Germinal center (tissue), 1 donor: Measurements from ENCODE around the gene C1QTNF8.

ENCODE experiments used
- DNase-seq: peaks from one replicate; pipeline ENCODE4 v3.0.0; 2012; ENCODE audit warnings: mixed read lengths, low spot score

C1QTNF8 gene

DNA sequence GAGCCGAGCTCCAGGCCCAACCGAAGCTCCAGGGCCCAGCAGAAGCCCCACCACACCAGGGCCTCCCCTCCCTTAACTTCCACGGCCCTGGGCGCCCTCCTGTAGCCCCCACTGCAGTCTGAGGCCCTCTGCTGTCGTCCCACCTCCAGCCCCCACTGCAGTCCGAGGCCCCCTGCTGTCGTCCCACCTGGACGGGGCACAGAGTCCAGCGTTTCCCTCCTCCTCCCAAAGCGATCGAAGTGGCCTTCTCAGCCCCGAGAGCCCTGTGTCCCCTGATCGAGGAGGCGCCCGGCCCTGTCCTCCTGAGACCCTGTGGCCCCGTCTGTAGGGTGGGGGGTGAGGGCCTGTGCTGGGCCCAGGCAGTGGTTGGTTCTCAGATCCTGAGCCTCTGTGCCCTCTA is 31.1 kb upstream of the C1QTNF8 start:
- DNase-seq: no peak

- DNase-seq: no peak
Observed at GRCh38 chr16:1126586-1126985, 30.5 kb upstream of the C1QTNF8 start.

DNA sequence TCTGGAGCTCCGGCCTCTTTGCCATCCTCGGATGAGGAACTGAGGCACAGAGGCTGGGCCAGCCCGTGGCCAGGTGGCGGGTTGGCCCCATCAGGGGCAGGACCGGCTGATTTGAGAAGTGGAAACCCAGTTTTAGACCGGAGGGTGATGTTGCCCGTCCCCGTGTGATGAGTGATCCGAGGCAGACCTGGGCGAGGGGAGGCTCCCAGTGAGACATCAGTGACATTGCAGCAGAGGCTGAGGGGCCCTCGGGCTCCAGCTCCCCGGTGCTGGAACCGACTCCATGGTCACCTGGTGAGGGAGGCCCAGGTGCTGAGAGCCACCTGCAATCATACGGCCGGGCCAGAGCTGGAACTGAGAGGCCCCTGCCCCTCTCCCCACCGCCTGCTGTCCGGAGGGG is 30.0 kb upstream of the C1QTNF8 start:
- no peak for DNase-seq

GRCh38 chr16:1125471-1125870 is 29.4 kb upstream of the C1QTNF8 start:
- DNase-seq: no peak

DNA sequence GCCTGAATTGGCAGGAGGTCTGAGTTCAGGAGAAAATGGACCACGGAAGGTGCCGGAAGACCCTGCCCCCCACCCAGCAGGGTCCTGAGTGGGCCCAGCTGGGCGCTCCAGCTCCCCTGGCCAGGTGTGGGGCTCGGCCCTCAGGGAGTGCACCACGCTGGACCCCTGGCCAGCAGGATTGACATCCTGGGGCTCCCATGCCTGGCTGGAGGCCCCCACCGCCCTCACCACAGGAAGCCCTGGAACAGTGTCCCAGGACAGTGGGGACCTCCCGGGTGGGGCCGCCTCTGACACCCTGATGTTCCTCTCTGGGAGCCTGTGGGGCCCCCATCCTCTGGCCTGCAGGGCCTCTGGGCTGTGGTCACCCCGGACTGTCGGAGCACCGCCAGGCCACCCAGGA is 28.8 kb upstream of the C1QTNF8 start:
- DNase-seq: no peak

DNA sequence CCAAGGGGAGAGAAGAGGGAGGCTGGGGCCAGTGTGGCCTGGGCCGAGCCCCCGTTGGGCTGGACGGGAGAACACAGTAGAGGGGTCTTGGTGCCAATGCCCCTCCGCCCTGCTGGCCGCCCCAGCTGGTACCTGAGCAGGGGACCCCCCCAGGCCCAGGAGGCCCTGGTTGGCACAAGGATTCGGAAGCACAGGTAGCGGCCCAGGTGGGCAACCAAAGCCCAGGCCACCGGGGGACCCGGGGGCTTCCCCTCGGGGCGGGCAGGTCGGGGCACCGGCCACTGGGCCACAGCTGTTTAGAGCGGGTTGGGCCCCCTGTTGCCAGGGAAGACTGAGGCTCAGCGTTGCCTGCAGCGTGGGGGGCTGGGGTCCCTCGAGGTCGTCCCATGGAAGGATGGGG is 28.2 kb upstream of the C1QTNF8 start:
- no peak for DNase-seq

DNA sequence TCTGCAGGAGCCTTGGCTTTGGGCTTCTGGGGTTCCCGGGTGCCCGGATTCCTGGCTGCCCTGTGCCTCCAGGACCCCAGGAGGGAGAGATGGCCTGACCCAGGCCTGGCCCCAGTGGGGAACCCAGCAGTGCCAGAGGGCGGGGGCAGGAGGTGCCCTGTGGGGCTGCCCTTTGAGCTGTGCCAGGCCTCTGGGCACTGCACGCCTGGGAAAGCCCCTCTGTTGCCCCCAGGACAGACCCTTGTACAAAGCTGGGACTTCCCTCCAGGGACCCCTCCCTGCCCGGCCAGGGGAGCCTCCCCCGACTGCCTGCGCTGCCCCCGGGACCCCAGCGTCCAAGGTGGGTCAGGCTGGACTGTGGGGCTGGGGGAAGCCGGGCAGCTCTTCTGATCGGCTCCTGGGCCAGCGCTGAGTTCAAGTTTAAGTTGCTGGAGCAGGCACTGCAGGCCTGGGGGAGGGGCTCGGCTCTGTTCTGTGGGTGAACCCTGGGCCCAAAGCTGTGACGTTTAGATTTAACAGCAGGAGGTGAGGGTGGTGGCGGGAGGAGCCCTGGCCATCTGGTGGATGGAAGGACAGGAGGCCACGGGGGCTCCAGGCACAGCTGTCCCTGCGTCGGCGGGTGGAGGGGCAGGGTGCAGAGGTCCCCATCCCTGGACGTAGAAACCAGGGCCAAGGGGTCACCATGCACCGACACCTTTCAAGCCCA is 27.6 kb upstream of the C1QTNF8 start:
- DNase-seq: no peak

DNA sequence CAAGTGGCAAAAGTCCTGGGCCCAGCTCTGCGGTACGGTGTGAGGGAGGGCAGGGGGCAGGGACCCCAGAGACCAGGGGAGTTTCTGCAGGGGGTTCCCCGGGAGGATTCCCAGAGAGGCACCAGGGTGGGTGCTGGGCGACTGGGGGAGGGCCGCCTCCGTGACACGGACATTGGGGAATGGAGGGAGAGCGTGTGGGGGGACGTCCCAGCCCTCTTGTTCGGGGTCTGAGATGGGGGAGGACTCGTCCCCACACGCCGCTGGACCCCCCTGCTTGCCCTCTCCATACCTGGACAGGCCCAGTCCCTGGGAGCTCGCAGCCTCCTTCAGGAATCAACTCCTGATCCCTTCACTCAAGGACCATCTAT is 26.3 kb upstream of the C1QTNF8 start:
- no peak for DNase-seq

GRCh38 chr16:1121601-1122397 is 25.8 kb upstream of the C1QTNF8 start:
- no peak for DNase-seq

- no peak for DNase-seq
Observed at GRCh38 chr16:1121009-1121408, 25.0 kb upstream of the C1QTNF8 start.

- no peak for DNase-seq
Observed at GRCh38 chr16:1120577-1120941, 24.5 kb upstream of the C1QTNF8 start.

DNA sequence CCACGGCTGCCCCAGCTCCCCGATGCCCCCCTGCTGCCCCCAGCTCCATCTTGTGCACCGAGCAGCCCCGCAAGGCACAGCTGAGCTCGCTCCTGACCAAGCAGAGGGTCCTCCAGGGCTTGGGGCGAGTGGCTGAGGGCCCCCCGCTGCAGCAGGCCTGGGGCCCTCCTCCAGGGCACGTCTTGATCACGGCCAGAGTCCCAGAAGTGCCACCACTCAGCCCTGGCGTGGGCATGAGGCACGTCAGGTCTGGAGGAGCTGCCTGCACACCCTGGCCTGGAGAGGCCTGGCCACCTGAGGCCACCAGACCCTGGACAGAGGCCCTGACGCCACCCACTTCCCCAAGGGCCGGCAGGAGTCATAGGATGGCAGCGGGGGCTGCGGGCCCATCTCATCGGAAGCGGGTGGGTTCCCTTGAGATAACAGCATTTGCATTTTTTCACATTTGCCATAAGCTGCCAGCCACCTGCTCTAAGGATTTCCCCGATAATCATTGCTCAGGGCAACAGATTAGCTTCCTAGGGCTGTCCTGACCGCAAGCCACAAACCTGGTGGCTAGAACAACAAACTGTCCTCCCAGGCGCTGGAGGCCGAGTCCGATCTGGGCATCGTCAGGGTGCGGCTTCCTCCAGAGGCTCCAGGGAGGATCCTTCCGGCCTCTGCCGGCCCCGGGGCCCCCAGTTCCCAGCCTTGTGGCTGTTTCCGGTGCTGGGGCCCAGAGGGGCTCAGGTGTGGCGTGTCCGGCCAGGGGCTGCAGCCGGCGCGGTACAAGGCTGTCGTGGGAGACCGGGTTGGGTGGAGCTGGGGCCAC is 23.9 kb upstream of the C1QTNF8 start:
- DNase-seq: no peak

- no peak for DNase-seq
Observed at GRCh38 chr16:1119129-1119528, 23.1 kb upstream of the C1QTNF8 start.

- no peak for DNase-seq
Observed at GRCh38 chr16:1117926-1118325, 21.9 kb upstream of the C1QTNF8 start.

DNA sequence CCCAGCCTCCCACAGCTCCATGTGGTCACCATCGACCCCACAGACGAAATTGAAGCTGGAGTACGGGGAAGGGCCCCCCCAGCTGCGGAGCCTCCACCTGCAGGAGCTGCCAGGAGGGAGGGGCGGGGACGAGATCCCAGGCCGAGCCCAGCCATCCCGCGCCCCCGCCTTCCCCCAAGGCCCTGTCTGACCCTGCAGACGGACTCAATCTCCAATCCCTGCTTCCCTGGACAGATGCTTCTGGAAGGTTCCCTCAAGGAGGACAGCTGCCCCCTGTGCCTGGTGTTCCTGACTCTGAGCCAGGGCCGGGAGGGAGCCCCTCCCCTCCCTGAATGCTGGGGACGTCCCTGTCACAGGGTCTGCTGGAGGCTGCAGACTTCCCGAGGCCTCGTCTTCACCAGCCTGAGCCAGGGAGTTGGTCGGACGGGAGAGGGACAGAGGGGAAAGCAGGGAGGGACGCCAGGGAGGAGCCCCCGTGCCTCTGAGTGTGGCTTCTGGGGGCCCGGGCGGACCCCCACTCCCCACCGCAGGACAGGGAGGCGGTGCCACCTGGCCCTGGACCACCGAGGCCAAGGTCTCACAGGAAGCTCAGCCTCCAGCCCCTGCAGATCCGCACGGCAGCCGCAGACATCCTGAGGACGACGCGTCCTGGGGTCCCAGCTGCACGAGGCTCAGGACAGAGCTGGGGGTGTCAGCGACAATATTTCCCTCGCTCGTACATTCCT is 21.3 kb upstream of the C1QTNF8 start:
- no peak for DNase-seq

- no peak for DNase-seq
Observed at GRCh38 chr16:1116693-1117077, 20.6 kb upstream of the C1QTNF8 start.

GRCh38 chr16:1113889-1114526 is 18.0 kb upstream of the C1QTNF8 start:
- DNase-seq: no peak

DNA sequence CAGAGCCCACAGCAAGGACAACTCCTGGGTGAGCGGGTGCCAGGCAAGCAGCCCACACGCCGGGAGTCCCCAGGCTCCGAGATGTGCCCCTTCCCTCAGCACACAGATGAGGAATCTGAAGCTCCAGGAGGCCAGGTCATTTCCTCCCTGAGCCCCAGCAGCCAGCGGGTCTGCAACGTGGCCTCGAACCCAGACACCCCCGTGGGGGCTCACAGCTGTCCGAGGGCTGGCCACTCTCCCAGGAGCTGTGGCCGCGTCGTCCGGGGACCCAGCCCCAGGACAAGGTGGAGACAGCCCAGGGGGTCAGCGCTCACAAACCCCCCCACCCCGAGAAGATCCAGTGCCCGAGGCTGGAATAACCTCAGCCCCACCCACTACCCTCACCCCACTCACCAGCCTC is 17.4 kb upstream of the C1QTNF8 start:
- DNase-seq: no peak

DNA sequence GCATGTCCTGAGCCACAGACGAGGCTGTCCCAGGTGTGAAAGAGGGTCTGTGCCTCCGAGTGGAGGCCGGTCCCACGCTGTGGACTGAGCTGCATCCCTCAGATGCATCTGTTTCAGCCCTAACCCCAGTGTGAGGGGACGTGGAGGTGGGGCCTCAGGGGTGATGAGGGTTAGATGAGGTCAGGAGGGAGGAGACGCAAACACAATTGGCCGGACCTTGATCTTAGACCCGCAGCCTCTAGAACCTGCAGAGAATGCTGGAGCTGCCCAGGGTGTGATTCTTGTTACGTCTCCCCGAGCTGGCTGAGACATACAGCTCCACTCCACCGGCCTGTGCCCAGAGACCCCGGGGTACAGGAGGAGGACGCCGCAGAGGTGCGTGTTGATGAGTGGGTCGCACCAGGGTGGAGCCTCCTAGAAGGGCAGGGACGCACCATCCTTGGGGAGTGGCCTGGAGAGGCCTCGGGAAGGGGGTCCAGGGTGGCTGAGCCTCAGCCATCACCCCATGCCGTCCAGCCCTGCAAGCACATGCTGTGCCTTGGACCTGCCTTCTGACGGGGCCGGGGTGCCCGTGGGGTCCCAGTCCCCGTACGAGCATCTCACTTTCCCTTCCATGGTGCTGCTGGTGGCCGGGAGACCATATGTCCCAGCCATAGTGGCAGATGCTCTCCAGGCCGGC is 16.6 kb upstream of the C1QTNF8 start:
- no peak for DNase-seq

GRCh38 chr16:1109648-1110047 is 13.6 kb upstream of the C1QTNF8 start:
- DNase-seq: no peak
